GM12878 (cell line): ENCODE data around the gene TMEM181. TPM values are rescaled to one million over a fixed set of nuclear protein-coding genes. Genes with fewer than 3 reads are reported as not detected.

ENCODE experiments used
- ATAC-seq: fragments of 200-7000 bp; cut with Tn5 transposase; 3 replicates; pipeline ENCODE4 v1.9.1; 2020; ENCODE audit warnings: mild to moderate bottlenecking, moderate library complexity
- BruUV-seq: library from RNA; stranded (reverse); fragments of 400-500 nt; replicated peaks from 2 replicates; lab custom pipeline; 2021; lab: Mats Ljungman, UMichigan
- CTCF ChIA-PET: fragments of 300-600 bp; sonication (Branson Sonifier 250); formaldehyde crosslinking; extraction: SDS; loops from one replicate; lab custom pipeline; 2021; ENCODE audit warnings: inconsistent platforms; lab: Yijun Ruan, JAX
- POLR2A ChIA-PET: fragments of 350-600 bp; formaldehyde crosslinking; extraction: SDS; loops from one replicate; lab custom pipeline; 2021; ENCODE audit warnings: inconsistent platforms; lab: Charles Lee
- RAD21 ChIA-PET: fragments of 300-600 bp; sonication (Branson Sonifier 250); formaldehyde crosslinking; loops from one replicate; lab custom pipeline; 2023; ENCODE audit warnings: antibody characterized with exemption; ENCODE audit not compliant: unreplicated experiment; lab: Charles Lee
- SMC1A ChIA-PET: fragments of 300-600 bp; sonication (Branson Sonifier 250); formaldehyde crosslinking; loops from one replicate; lab custom pipeline; 2023; ENCODE audit not compliant: unreplicated experiment, uncharacterized antibody; lab: Charles Lee
- DNase-seq: peaks from one replicate; pipeline ENCODE4 v3.0.0-alpha.2; 2011; ENCODE audit warnings: low read depth, low spot score
- FAIRE-seq: peaks from 3 replicates; lab custom pipeline; 2011; peaks lifted over from hg19 to GRCh38; lab: Jason Lieb, UNC
- H2AFZ ChIP-seq: 2 replicates; pipeline ENCODE4 v1.6.0; 2011; ENCODE audit warnings: low read depth, low read length, control low read depth; ENCODE audit not compliant: control insufficient read depth
- H3K27ac ChIP-seq: 2 replicates; pipeline ENCODE4 v1.5.1; 2011; ENCODE audit warnings: control low read depth; ENCODE audit not compliant: control insufficient read depth, insufficient read depth
- H3K27me3 ChIP-seq, 2 experiments: replicated peaks in 1 of 2; 2 replicates each; pipeline versions ENCODE4 v1.6.0 to v1.6.1; 2011; ENCODE audit warnings: low read length in 1 of 2; ENCODE audit not compliant: control insufficient read depth in 2 of 2, insufficient read depth in 2 of 2
- H3K36me3 ChIP-seq, 2 experiments: 2 replicates each; pipeline ENCODE4 v1.5.1; 2011; ENCODE audit warnings: low read length in 1 of 2; ENCODE audit not compliant: control insufficient read depth in 2 of 2, insufficient read depth in 2 of 2
- H3K4me1 ChIP-seq: 2 replicates; pipeline ENCODE4 v1.6.1; 2011; ENCODE audit warnings: mild to moderate bottlenecking, low read length, moderate library complexity, mixed read lengths; ENCODE audit not compliant: control insufficient read depth, insufficient read depth
- H3K4me2 ChIP-seq: 2 replicates; pipeline ENCODE4 v1.6.0; 2011; ENCODE audit warnings: control low read depth; ENCODE audit not compliant: control insufficient read depth, insufficient read depth
- H3K4me3 ChIP-seq: fragments of 200-600 bp; sonication (generic); 2 replicates; pipeline ENCODE4 v1.5.1; 2016
- H3K79me2 ChIP-seq: 2 replicates; pipeline ENCODE4 v1.6.0; 2011; ENCODE audit warnings: low read length; ENCODE audit not compliant: control insufficient read depth, insufficient read depth
- H3K9ac ChIP-seq: 2 replicates; pipeline ENCODE4 v1.8.0; 2011; ENCODE audit warnings: low read length, control low read depth, mixed read lengths; ENCODE audit not compliant: control insufficient read depth, insufficient read depth
- H3K9me3 ChIP-seq: replicated peaks from 3 replicates; pipeline ENCODE4 v1.5.1; 2011; ENCODE audit warnings: mild to moderate bottlenecking, low read length; ENCODE audit not compliant: control insufficient read depth, insufficient read depth
- H4K20me1 ChIP-seq: 2 replicates; pipeline ENCODE4 v1.6.0; 2011; ENCODE audit not compliant: control insufficient read depth, insufficient read depth
- GABPA ChIP-seq: IDR thresholded peaks from 2 replicates; pipeline ENCODE4 v1.6.1; 2014; ENCODE audit warnings: antibody characterized with exemption, low read depth, mild to moderate bottlenecking, inconsistent platforms
- KDM1A ChIP-seq: fragments of 200-600 bp; sonication (generic); IDR thresholded peaks from 2 replicates; pipeline ENCODE4 v1.6.1; 2016; ENCODE audit warnings: borderline replicate concordance
- MEF2B ChIP-seq: fragments of 450-650 bp; IDR thresholded peaks from 2 replicates; pipeline ENCODE4 v1.6.1; 2018; ENCODE audit warnings: mild to moderate bottlenecking, moderate library complexity; ENCODE audit not compliant: partially characterized antibody, poor library complexity, severe bottlenecking
- NFXL1 ChIP-seq: fragments of 450-650 bp; IDR thresholded peaks from 2 replicates; pipeline ENCODE4 v1.6.1; 2017; ENCODE audit warnings: antibody characterized with exemption, mild to moderate bottlenecking, borderline replicate concordance
- NRF1 ChIP-seq: conservative IDR thresholded peaks from 2 replicates; pipeline ENCODE4 v1.6.1; 2011; ENCODE audit warnings: mild to moderate bottlenecking, low read depth, low read length, improper control_type of control experiment
- RCOR1 ChIP-seq: conservative IDR thresholded peaks from 2 replicates; pipeline ENCODE4 v1.6.1; 2012; ENCODE audit warnings: low read depth, low read length, improper control_type of control experiment
- RELA ChIP-seq: fragments of 450-650 bp; IDR thresholded peaks from 2 replicates; pipeline ENCODE4 v1.8.0; 2014; ENCODE audit warnings: borderline replicate concordance; ENCODE audit not compliant: partially characterized antibody
- SMAD5 ChIP-seq: IDR thresholded peaks from 2 replicates; pipeline ENCODE4 v1.6.1; 2016; ENCODE audit warnings: antibody characterized with exemption, low read depth
- SRF ChIP-seq, 2 experiments: IDR thresholded peaks; 2 replicates each; pipeline ENCODE4 v1.6.1; 2011; ENCODE audit warnings: low read depth in 2 of 2, low read length in 2 of 2, mild to moderate bottlenecking in 1 of 2, moderate library complexity in 1 of 2
- TAF1 ChIP-seq: IDR thresholded peaks from 2 replicates; pipeline ENCODE4 v1.6.1; 2011; ENCODE audit warnings: mild to moderate bottlenecking, low read depth, low read length, borderline replicate concordance
- WGBS: methylation state at CpG from one replicate; pipeline ENCODE4 v1.1.6; 2016; ENCODE audit warnings: low lambda C conversion rate; ENCODE audit not compliant: insufficient replicate concordance, insufficient coverage; ENCODE audit errors: missing lambda C conversion rate; 5-methylcytosine and 5-hydroxymethylcytosine counted together
- in situ Hi-C: fragments of 300-500 bp; cut with MboI; formaldehyde crosslinking; loops from 9 replicates; pipeline ENCODE4 v1.14.3; 2018; ENCODE audit warnings: mixed read lengths
- intact Hi-C: fragments of 100-400 bp; cut with micrococcal nuclease; formaldehyde crosslinking; loops from one replicate; pipeline ENCODE4 v1.14.2; 2022; ENCODE audit not compliant: unreplicated experiment
- polyA plus RNA-seq, 11 experiments: library from polyadenylated mRNA; depleted of rRNA in 4 of 11; unstranded in 6 of 11; stranded (reverse) in 5 of 11; fragments of >200 nt; fragmentation: Nextera tagmentation in 4 of 11; fragmentation: Illumina TruSeq in 1 of 11; extraction: Ambion mirVana in 4 of 11; extraction: Trizol in 1 of 11; gene quantifications; 1 replicate in 1 of 11; 2 replicates in 10 of 11; pipeline versions ENCODE4 v1.2.1 to v1.2.3, GENCODE V29; 2011 to 2016; ENCODE audit warnings: inconsistent platforms in 2 of 11, missing spikeins in 2 of 11, low read depth in 1 of 11
- total RNA-seq, 4 experiments: library from RNA; depleted of rRNA in 3 of 4; stranded (reverse); fragments of >200 nt in 3 of 4; fragmentation: Illumina TruSeq in 1 of 4; extraction: Trizol in 1 of 4; gene quantifications; 2 replicates each; pipeline versions ENCODE4 v1.2.1 to v1.2.3, GENCODE V29; 2013 to 2021
- TF ChIP-seq, protein P1 (sequence below): IDR thresholded peaks from 2 replicates; pipeline ENCODE4 v1.6.1; 2011; ENCODE audit warnings: low read depth, low read length, improper control_type of control experiment, borderline replicate concordance
- TF ChIP-seq, protein P2 (sequence below): fragments of 450-650 bp; formaldehyde crosslinking; IDR thresholded peaks from 2 replicates; pipeline ENCODE4 v1.4.0; 2020; ENCODE audit warnings: mild to moderate bottlenecking, moderate library complexity
- TF ChIP-seq, protein P3 (sequence below): fragments of 450-650 bp; IDR thresholded peaks from 2 replicates; pipeline ENCODE4 v1.6.1; 2017; ENCODE audit warnings: low read depth, mild to moderate bottlenecking, moderate library complexity
- TF ChIP-seq, protein P4 (sequence below): fragments of 450-650 bp; IDR thresholded peaks from 2 replicates; pipeline ENCODE4 v1.6.1; 2016; ENCODE audit warnings: mild to moderate bottlenecking

The TMEM181 gene
- total and polyA plus RNA-seq, 10 of the 15 experiments (the other 5 are each of a cell fraction or from before 2014, with no cell fraction given) = 1.5 to 7.9 (median 5.2) TPM

DNA sequence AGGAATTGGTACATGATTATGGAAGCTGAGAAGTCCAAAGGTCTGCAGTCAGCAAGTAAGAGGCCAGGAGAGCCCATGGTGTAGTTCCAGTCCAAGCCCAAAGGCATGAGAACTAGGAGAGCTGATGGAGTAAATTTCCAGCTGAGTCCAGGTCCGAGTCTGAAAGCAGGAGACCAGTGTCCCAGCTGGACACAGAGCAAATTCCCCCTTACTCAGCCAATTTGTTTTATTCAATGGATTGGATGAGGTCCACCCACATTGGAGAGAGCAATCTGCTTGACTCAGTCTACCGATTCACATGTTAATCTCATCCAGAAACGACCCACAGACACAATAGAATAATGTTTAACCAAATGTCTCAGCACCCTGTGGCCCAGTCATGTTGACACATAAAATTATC, 14.9 kb downstream of the TMEM181 start (continued):
- TF ChIP-seq, protein P1, sequence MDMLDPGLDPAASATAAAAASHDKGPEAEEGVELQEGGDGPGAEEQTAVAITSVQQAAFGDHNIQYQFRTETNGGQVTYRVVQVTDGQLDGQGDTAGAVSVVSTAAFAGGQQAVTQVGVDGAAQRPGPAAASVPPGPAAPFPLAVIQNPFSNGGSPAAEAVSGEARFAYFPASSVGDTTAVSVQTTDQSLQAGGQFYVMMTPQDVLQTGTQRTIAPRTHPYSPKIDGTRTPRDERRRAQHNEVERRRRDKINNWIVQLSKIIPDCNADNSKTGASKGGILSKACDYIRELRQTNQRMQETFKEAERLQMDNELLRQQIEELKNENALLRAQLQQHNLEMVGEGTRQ = no peak
- TF ChIP-seq RCOR1 (no peak), SRF (IDR thresholded peaks at IDR 0.05; ENCODE audit: low read depth in 2 of 2, low read length in 2 of 2) (no peak), KDM1A (no peak), MEF2B (no peak), RELA (no peak), GABPA (no peak)

DNA sequence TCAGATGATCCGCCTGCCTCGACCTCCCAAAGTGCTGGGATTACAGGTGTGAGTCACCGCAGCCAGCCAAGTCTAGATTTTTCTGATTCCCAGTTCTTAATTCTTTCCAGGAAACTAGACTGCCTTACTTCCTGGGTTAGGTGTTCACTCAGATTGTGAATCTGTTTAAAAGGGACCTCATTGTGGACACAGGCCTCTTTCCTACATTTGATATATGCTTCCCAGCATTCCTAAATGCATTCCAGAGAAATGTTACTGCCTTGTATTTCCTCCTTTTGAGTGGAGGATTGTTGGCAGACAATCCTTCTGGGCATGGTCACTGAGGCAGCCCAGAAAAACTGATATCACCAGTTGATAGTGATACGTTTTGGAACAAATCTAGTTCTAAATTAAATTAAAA, 15.7 kb downstream of the TMEM181 start:
- ATAC-seq (no peak), DNase-seq (no peak), FAIRE-seq (no peak)
- TF ChIP-seq NFXL1 = no peak
- TF ChIP-seq, protein P2, sequence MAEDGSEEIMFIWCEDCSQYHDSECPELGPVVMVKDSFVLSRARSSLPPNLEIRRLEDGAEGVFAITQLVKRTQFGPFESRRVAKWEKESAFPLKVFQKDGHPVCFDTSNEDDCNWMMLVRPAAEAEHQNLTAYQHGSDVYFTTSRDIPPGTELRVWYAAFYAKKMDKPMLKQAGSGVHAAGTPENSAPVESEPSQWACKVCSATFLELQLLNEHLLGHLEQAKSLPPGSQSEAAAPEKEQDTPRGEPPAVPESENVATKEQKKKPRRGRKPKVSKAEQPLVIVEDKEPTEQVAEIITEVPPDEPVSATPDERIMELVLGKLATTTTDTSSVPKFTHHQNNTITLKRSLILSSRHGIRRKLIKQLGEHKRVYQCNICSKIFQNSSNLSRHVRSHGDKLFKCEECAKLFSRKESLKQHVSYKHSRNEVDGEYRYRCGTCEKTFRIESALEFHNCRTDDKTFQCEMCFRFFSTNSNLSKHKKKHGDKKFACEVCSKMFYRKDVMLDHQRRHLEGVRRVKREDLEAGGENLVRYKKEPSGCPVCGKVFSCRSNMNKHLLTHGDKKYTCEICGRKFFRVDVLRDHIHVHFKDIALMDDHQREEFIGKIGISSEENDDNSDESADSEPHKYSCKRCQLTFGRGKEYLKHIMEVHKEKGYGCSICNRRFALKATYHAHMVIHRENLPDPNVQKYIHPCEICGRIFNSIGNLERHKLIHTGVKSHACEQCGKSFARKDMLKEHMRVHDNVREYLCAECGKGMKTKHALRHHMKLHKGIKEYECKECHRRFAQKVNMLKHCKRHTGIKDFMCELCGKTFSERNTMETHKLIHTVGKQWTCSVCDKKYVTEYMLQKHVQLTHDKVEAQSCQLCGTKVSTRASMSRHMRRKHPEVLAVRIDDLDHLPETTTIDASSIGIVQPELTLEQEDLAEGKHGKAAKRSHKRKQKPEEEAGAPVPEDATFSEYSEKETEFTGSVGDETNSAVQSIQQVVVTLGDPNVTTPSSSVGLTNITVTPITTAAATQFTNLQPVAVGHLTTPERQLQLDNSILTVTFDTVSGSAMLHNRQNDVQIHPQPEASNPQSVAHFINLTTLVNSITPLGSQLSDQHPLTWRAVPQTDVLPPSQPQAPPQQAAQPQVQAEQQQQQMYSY (CRISPR knock-in tag) = no peak
- TF ChIP-seq SMAD5 = no peak
- no peak for TF ChIP-seq NRF1
- TF ChIP-seq TAF1 = no peak
- TF ChIP-seq, protein P3, sequence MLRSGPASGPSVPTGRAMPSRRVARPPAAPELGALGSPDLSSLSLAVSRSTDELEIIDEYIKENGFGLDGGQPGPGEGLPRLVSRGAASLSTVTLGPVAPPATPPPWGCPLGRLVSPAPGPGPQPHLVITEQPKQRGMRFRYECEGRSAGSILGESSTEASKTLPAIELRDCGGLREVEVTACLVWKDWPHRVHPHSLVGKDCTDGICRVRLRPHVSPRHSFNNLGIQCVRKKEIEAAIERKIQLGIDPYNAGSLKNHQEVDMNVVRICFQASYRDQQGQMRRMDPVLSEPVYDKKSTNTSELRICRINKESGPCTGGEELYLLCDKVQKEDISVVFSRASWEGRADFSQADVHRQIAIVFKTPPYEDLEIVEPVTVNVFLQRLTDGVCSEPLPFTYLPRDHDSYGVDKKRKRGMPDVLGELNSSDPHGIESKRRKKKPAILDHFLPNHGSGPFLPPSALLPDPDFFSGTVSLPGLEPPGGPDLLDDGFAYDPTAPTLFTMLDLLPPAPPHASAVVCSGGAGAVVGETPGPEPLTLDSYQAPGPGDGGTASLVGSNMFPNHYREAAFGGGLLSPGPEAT = no peak
- TF ChIP-seq, protein P4, sequence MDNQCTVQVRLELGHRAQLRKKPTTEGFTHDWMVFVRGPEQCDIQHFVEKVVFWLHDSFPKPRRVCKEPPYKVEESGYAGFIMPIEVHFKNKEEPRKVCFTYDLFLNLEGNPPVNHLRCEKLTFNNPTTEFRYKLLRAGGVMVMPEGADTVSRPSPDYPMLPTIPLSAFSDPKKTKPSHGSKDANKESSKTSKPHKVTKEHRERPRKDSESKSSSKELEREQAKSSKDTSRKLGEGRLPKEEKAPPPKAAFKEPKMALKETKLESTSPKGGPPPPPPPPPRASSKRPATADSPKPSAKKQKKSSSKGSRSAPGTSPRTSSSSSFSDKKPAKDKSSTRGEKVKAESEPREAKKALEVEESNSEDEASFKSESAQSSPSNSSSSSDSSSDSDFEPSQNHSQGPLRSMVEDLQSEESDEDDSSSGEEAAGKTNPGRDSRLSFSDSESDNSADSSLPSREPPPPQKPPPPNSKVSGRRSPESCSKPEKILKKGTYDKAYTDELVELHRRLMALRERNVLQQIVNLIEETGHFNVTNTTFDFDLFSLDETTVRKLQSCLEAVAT = no peak
- Histone ChIP-seq H3K79me2 (no peaks in the 10 kb centered on the region), H4K20me1 (no peaks in the 10 kb centered on the region), H3K9ac (no peak overlapping the region), H3K4me3 (no peak overlapping the region), H3K4me2 (no peak overlapping the region), H3K27me3 (no peaks in the 10 kb centered on the region), H2AFZ (no peak overlapping the region), H3K9me3 (no peaks in the 10 kb centered on the region; the same call in 2 of the 3 replicates), H3K36me3 (peaks cover 0 to 8% of the 10 kb centered on the region in 2 experiments; a peak in 2 of 4 replicates), H3K4me1 (no peaks in the 10 kb centered on the region), H3K27ac (no peak overlapping the region)
- BruUV-seq = no TSS peak
- in situ Hi-C loops = no loop called here
- CTCF ChIA-PET = no interaction called here
- SMC1A ChIA-PET = no interaction called here
- POLR2A ChIA-PET = no interaction called here
- 96% methylated on average over 4 of the region's 4 CpGs for WGBS
- RAD21 ChIA-PET = no interaction called here
- intact Hi-C loops = no loop called here
